GM19328 (cell line): ENCODE measurements around the gene C19orf85.
A peak's percentile ranks its signal among the peaks of the same experiment; 100 is the strongest.
"Not testable (repeated sequence)": the region's sequence is repeated elsewhere in the genome, so short reads cannot be mapped to it uniquely, and the experiment has no call there.

Experiments
- ATAC-seq: cut with Tn5 transposase; IDR thresholded peaks from one replicate; pipeline ENCODE4 v1.9.1; 2021; ENCODE audit warnings: mild to moderate bottlenecking, moderate library complexity; ENCODE audit not compliant: unreplicated experiment

C19orf85 gene

DNA sequence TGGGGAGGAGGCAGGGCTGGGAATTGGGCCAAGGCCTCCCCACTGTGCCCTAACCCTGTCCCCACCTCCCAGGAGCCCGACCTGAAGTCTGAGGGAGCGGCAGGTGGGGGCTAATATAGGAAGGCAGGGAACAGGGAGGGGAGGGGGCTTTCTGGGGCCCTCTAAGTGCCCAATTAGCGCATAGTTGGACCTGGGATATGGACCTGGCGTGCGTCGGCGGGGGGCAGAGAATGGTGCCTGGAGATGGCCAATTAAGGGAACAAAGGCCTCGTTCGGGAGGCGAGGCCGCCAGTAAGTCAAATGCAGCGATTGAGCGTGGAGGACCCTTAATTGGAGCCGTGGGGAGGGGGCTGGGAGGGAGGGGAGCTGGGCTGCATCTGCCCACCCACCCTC is at the start of gene C19orf85:
C19orf85 (minus strand) TSS at position 90 of the 393 bp plus-strand sequence. CDS start 197 bp downstream, outside the sequence.
- no peak for ATAC-seq

- ATAC-seq, result no peak
These were observed 43.6 kb upstream of the C19orf85 start for GRCh38 chr19:55508120-55508519.

DNA sequence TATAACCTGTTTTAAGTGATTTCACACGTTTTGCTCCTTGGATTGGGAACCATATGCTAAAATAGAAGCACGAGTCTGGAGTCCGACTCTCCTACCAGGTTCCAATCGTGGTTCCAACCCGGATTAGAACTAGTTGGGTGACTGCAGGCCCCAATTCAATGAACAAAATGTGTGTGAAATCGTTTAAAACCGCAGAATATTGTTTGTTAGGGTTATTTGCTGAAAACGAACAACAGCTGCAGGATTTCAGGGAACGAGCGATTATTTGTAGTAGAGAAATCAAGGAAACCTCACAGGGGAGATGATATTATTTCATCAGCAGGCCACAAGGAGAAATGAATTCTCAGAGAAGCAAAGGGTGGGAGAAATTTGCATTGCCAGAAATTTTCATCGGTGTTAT is 40.4 kb upstream of the C19orf85 start:
- ATAC-seq, result no peak

- ATAC-seq, result no peak
These were observed 39.7 kb upstream of the C19orf85 start for GRCh38 chr19:55504252-55504603.

- ATAC-seq, result peak; percentile 88
These were observed 39.1 kb upstream of the C19orf85 start for GRCh38 chr19:55503502-55504251.

- ATAC-seq, result no peak
These were observed 38.6 kb upstream of the C19orf85 start for GRCh38 chr19:55503157-55503501.

GRCh38 chr19:55502197-55502952 is 37.8 kb upstream of the C19orf85 start:
- ATAC-seq, result no peak

GRCh38 chr19:55500368-55500952 is 35.9 kb upstream of the C19orf85 start:
- no peak for ATAC-seq

DNA sequence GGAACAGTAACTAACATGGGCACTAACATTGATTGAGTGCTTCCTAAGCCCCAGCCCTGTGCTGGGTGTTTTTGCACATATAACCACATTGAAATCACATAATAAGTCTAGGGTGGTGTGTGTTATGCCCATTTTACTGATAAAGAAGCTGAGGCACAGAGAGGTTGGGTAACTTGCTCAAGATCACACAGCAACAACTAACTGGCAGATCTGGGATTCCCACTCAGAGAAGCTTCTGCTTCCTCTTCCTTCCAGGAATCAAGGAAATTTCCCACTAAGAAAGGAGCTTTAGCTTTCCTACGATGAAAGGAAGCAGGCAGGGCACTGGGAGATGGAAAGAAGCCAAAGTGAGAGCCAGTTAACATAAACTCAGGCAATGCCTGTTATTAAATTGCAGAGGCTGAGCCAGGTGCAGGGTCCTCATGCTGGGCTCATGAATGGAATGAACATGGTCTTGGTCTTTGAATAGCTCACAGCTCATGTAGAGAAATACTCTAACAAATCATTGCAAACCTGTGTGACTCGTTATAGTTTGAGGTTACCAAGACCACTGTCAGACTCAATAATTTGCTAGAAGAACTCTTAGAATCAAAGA is 33.8 kb upstream of the C19orf85 start:
- ATAC-seq, result no peak

DNA sequence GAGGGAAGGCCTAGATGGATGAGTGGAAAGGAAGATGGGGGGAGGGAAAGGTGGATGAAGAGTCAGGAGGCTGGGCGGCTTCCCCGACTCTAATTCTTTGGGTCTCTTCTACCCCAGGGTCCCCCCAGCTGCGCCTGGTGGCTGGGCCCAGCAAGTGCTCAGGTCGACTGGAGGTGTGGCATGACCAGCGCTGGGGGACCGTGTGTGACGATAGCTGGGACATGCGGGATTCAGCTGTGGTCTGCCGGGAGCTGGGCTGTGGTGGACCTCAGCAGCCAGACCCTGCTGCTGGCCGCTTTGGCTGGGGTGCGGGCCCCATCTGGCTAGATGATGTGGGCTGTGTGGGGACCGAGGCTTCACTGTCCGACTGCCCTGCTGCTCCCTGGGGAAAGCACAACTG is 33.2 kb upstream of the C19orf85 start:
- no peak for ATAC-seq

GRCh38 chr19:55496820-55497219 is 32.3 kb upstream of the C19orf85 start:
- ATAC-seq, result not testable (repeated sequence)

GRCh38 chr19:55495646-55496349 is 31.2 kb upstream of the C19orf85 start:
- ATAC-seq, result no peak

- no peak for ATAC-seq
These were observed 29.7 kb upstream of the C19orf85 start for GRCh38 chr19:55494172-55494761.

GRCh38 chr19:55493645-55494171 is 29.2 kb upstream of the C19orf85 start:
- ATAC-seq, result no peak

DNA sequence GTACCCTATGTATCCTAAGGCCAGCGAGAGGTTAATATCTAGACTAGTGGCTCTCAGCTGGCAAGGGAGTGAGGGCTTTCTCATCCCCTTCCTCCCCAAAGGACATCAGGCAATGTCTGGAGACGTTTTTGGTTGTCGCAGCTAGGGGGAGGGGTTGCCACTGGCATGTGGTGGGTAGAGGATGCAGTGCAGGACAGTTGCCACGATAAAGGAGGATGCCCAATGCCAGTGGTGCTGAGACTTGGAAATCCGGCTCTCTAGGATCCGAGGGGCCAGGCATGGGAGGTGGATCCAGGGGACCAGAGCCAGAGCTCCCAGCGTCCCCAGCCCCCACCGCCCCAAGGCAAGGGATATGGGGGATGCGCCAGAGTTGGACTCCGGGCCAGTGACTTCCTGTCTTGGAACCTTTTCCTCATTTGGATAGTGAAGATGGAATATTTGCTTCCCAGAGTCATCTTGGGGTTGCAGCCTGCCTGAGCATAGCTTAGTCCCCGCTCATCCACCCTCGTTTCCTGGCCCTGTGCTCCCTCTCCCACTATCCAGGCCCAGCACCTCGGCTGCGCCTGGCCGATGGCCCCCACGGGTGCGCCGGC is 28.6 kb upstream of the C19orf85 start:
- no peak for ATAC-seq

DNA sequence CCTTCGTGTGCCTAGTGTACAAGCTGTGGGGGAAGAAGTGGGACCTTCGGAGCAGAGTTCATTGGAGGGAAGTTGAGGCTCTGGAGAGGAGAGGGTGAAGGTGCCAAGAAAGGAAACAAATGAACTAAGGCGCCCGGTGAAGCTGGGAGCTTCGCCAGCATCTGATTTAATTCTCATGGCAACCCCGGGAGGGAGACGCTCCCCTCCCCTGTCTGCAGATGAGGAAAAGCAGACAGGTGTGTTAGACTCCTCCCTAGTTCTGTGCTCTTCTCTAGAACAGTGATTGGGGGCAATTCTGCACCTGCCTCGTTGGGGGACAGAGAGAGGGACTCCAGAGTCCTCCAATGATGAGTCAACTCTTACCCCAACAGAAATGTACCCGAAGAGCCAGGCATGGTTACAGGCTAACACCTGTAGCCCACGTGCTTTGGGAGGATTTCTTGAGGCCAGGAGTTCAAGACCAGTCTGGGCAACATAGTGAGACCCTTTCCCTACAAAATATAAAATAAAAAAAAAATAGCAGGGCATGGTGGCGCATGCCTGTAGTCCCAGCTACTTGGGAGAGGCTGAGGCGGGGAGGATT is 27.9 kb upstream of the C19orf85 start:
- no peak for ATAC-seq

GRCh38 chr19:55491546-55492360 is 27.2 kb upstream of the C19orf85 start:
- ATAC-seq, result no peak

- ATAC-seq, result no peak
These were observed 26.2 kb upstream of the C19orf85 start for GRCh38 chr19:55490478-55491432.
